Measurements from ENCODE around the gene SLAMF1.
A peak's percentile ranks its signal among the peaks of the same experiment; 100 is the strongest.

The SLAMF1 gene

DNA sequence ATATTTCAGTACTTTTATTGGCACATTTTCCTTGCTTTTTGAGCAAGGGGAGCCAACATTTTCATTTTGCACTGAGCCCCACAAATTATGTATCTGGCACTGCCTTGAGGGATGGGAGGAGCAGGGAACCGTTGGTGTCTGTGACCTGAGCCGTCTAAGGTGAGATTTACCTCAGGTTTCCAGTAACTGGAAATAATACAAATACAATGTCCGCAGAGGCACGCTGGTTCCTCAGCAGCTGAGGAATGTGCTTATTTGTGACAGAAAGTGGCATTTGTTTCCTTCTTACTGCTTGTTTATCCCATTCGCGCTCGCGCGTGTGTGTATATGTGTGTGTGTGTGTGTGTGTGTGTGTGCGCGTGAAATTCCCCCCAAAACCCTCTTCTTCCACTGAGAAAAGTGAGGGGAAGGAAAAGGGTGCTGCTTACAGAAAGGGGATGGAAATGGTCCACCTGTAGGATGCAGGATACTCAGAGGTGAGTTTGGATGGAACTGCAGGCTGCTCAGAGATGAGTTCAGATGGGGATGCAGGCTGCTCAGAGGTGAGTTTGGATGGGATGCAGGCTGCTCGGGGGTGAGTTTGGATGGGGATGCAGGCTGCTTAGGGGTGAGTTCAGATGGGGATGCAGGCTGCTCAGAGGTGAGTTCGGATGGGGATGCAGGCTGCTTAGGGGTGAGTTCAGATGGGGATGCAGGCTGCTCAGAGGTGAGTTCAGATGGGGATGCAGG lies 30.2 kb upstream of the SLAMF1 start:
- no peak for DNase-seq (ENCODE audit: low read depth in 1 of 2, low spot score in 1 of 2)
- TF ChIP-seq SPI1 (IDR thresholded peaks at IDR 0.05; ENCODE audit: borderline replicate concordance, low read depth), result no peak
- no peak for TF ChIP-seq POLR2AphosphoS5 (IDR thresholded peaks at IDR 0.05; ENCODE audit: low read depth)
- no peak for TF ChIP-seq GABPA (IDR thresholded peaks at IDR 0.05; ENCODE audit: low read depth)
- TF ChIP-seq, protein P1, sequence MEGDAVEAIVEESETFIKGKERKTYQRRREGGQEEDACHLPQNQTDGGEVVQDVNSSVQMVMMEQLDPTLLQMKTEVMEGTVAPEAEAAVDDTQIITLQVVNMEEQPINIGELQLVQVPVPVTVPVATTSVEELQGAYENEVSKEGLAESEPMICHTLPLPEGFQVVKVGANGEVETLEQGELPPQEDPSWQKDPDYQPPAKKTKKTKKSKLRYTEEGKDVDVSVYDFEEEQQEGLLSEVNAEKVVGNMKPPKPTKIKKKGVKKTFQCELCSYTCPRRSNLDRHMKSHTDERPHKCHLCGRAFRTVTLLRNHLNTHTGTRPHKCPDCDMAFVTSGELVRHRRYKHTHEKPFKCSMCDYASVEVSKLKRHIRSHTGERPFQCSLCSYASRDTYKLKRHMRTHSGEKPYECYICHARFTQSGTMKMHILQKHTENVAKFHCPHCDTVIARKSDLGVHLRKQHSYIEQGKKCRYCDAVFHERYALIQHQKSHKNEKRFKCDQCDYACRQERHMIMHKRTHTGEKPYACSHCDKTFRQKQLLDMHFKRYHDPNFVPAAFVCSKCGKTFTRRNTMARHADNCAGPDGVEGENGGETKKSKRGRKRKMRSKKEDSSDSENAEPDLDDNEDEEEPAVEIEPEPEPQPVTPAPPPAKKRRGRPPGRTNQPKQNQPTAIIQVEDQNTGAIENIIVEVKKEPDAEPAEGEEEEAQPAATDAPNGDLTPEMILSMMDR (IDR thresholded peaks at IDR 0.05; ENCODE audit: insufficient read depth, low read length), result no peak
- TF ChIP-seq, protein P2, sequence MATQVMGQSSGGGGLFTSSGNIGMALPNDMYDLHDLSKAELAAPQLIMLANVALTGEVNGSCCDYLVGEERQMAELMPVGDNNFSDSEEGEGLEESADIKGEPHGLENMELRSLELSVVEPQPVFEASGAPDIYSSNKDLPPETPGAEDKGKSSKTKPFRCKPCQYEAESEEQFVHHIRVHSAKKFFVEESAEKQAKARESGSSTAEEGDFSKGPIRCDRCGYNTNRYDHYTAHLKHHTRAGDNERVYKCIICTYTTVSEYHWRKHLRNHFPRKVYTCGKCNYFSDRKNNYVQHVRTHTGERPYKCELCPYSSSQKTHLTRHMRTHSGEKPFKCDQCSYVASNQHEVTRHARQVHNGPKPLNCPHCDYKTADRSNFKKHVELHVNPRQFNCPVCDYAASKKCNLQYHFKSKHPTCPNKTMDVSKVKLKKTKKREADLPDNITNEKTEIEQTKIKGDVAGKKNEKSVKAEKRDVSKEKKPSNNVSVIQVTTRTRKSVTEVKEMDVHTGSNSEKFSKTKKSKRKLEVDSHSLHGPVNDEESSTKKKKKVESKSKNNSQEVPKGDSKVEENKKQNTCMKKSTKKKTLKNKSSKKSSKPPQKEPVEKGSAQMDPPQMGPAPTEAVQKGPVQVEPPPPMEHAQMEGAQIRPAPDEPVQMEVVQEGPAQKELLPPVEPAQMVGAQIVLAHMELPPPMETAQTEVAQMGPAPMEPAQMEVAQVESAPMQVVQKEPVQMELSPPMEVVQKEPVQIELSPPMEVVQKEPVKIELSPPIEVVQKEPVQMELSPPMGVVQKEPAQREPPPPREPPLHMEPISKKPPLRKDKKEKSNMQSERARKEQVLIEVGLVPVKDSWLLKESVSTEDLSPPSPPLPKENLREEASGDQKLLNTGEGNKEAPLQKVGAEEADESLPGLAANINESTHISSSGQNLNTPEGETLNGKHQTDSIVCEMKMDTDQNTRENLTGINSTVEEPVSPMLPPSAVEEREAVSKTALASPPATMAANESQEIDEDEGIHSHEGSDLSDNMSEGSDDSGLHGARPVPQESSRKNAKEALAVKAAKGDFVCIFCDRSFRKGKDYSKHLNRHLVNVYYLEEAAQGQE (IDR thresholded peaks at IDR 0.05; ENCODE audit: insufficient replicate concordance, low read depth), result no peak
- Histone ChIP-seq H3K27ac (replicated peaks) (no peak overlapping the region; the same call in 1 of the 2 replicates), H3K4me3 (replicated peaks; ENCODE audit: insufficient read depth, low read length) (no peak overlapping the region), H3K27me3 (ENCODE audit: insufficient read depth, poor library complexity, severe bottlenecking) (no peaks in the 10 kb centered on the region)

DNA sequence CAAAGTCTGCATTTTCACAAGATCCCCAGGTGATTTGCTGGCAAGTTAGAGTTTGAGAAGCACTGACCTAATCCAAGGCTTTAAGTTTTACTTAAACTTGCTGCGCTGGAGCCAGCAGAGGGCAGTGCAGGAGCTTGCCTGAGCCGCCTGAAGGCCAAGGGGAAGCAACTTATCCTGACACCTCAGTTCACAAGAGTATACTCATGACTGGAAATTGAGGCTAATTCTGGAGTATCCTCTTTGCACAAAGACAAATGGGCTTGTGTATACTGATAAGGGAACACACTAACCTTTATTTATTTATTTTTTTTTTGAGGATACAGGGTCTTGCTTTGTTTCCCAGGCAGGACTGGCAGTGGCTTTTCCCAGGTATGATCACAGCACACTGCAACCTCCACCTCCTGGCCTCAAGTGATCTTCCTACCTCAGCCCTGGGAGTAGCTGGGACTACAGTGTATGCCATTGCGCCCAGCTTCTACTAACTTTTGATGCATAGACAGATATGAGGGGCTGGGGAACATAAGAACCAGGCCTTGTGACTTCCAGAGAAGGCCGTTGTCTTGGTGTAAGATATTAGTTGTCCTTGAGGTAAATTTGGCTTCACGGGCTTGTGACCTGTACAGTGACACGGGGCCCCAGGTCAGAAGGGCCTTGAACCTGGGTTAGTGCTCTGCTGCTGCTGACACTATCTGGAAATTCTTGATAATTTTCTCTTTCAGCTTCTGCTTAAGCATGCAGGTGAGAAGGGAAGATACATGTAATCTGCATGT lies 29.0 kb upstream of the SLAMF1 start:
- TF ChIP-seq, protein P1 (IDR thresholded peaks at IDR 0.05; ENCODE audit: insufficient read depth, low read length), result peak; percentile 91
- TF ChIP-seq SPI1 (IDR thresholded peaks at IDR 0.05; ENCODE audit: borderline replicate concordance, low read depth), result no peak
- Histone ChIP-seq H3K27me3 (ENCODE audit: insufficient read depth, poor library complexity, severe bottlenecking) (no peaks in the 10 kb centered on the region), H3K27ac (replicated peaks) (no peak overlapping the region), H3K4me3 (replicated peaks; ENCODE audit: insufficient read depth, low read length) (no peak overlapping the region)
- peak; percentile 17 to 76 for DNase-seq (ENCODE audit: low read depth in 1 of 2, low spot score in 1 of 2)

DNA sequence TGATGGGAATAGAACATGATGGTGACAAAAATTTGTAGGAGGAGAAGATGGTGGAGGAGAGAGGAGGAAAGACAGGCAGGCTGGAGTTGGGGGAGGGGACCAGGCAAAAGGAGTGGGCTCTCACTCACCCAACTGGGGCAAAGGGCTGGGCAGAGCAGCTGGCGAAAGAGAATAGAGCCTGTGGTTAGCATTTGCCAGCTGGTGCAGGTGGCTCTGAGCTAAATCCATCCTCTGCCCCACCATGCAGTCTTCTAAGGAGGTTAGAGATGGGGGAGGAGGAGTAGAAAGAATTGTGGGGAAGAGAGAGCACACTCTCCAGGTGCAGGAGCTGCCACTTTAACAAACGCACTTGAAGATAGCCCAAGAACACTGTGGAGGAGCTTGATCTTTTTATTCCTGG lies 27.6 kb upstream of the SLAMF1 start:
- TF ChIP-seq GABPA (IDR thresholded peaks at IDR 0.05; ENCODE audit: low read depth) (no peak), POLR2AphosphoS5 (IDR thresholded peaks at IDR 0.05; ENCODE audit: low read depth) (no peak)
- H3K4me3 ChIP-seq (replicated peaks; ENCODE audit: insufficient read depth, low read length), result no peak overlapping the region

DNA sequence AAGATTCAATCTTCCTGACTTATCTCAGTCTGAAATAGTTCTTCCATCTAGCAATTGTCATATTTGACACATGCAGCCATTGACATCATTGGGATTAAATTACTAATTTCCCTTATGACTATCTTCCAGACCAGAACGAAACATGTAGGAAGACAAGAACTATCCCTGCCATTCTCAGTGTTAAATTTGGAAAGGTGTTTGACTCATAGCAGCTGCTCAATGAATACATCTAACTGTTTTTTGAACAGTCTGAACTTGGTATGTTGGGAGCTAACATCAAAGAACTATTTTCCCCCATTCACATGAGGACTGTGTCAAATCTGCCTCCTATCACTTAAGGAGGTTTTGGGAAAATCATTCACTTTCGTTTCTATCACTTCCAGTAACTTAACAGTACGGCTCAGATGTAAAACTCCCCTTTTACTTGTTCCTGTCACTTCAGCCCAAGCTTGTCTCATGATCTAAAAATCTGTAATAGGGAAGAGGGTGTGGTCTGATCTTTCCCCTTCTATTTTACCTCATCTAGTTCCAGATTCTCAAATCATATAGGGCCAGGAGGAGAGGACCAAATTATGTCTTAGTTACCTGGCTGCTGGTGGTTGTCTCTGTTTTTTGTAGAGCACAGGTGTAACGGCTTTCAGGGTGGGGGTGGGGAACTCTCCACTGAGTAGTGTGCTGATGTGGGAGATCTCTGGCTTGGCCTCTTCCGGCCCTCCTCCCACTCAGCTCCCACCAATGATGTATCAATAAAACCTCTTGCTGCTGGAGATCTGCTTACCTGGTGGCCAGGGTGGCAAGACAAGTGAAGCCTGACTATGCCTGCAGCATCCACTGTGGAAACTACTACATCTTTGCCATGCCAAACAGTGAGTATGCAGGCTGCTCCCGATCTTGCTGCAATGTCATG lies 26.2 kb upstream of the SLAMF1 start:
- H3K27ac ChIP-seq (replicated peaks), result no peak overlapping the region
- DNase-seq (ENCODE audit: low read depth in 1 of 2, low spot score in 1 of 2), result no peak
- TF ChIP-seq POLR2AphosphoS5 (IDR thresholded peaks at IDR 0.05; ENCODE audit: low read depth), result no peak
- TF ChIP-seq GABPA (IDR thresholded peaks at IDR 0.05; ENCODE audit: low read depth), result no peak
- no peak for TF ChIP-seq SPI1 (IDR thresholded peaks at IDR 0.05; ENCODE audit: borderline replicate concordance, low read depth)
- TF ChIP-seq, protein P2 (IDR thresholded peaks at IDR 0.05; ENCODE audit: insufficient replicate concordance, low read depth), result no peak
- TF ChIP-seq, protein P1 (IDR thresholded peaks at IDR 0.05; ENCODE audit: insufficient read depth, low read length), result no peak
- no peak overlapping the region for H3K4me3 ChIP-seq (replicated peaks; ENCODE audit: insufficient read depth, low read length)
- H3K27me3 ChIP-seq (ENCODE audit: insufficient read depth, poor library complexity, severe bottlenecking), result no peaks in the 10 kb centered on the region

More for the DNA sequence above, 27.6 kb upstream of the SLAMF1 start:
- Histone ChIP-seq H3K27ac (replicated peaks) (no peak overlapping the region), H3K27me3 (ENCODE audit: insufficient read depth, poor library complexity, severe bottlenecking) (no peaks in the 10 kb centered on the region)
- DNase-seq (ENCODE audit: low read depth in 1 of 2, low spot score in 1 of 2), result no peak
